SIG-M5 treated with dmso at 0.1 percent for 504 hours (cell line): ENCODE measurements around the gene WDR17.

Source experiments
- DNase-seq: peaks from one replicate; lab custom pipeline; 2025; ENCODE audit not compliant: unreplicated experiment; lab: John Stamatoyannopoulos, UW

The WDR17 gene

DNA sequence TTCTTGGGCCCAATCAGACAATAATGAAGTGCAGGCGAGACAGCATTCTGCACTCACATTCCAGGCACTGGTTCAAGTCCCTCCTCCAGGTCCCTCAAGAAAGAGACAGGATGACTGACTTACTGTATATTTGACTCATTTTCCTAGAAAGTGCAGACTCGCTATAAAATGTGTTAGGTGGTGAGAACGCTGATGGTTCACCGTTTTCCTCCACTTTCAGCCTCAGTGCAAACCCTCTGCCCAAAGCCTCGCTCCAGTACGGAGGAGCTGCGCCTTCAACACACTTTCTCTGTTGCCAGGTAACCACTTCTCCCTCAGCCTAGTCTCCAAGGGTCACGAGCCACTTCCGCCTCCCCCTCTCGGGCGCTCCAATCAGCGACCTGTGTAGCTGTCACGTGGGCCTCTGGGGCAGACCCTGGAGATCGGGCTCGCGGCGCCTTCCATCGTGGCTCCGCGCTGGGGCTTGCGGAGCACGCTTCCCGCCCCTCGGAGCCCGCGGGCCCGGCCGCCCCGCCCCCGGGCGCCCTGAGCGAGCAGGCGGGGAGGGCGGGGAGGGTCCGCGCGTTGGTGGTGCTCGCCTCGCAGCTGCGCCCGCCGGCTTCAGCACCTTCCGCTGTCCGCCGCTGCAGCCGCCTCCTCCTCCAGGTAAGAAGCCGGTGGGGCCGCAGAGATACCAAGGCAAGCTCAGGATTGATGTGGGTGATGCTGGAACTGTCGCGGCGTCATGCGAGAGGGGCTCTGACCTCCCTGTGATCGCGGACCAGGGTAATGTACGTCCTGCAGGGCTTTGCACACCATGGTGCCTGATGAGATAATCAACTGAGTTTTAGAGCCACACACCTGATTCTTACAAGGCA, at the start of gene WDR17:
TSS of gene WDR17 (plus strand) at position 407 of the 857 bp plus-strand sequence. CDS start 45,740 bp downstream, outside the sequence.
- DNase-seq = peak; percentile 90

DNA sequence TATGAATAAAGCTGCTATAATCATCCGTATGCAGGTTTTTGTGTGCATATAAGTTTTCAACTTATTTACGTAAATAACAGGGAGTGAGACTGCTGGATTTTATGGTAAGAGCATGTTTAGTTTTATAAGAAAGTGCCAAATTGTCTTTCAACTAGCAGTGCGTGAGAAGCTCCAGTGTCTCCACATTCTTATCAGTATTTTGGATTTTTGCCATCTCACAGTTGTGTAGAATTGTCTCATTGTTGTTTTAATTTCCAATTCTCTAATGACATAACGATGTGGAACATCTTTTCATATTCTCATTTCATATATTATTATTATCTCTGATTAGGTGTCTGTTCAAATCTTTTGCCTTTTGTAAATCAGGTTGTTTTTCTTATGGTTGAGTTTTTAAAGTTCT, 49.0 kb upstream of the WDR17 start:
- no peak for DNase-seq

DNA sequence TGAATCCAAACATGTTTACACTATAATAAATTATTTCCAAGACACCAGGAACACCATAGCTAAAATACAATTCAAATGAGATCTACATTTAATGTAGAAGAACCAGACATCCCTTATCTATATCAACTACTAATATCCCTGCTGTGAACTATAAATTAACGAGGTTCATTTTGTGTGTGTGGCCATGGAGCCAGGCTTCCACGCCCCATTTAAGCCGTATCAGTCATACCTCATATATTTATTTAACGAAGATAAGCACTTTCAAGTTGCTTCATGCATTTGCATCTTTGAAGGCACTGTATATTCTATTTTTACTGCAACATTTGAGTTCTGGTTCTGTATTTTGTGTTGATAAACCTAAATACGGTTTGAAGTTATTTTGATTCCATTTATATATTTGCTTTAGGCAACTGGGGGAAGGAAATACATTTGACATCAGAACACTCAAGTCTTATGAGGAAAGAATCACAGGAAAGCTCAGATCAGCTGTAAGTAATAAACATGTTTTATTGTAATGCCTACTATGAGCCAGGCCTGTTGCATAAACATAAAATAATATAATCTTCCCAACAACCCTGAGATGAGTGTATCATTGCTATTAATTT, 45.1 kb upstream of the WDR17 start:
- DNase-seq = no peak

DNA sequence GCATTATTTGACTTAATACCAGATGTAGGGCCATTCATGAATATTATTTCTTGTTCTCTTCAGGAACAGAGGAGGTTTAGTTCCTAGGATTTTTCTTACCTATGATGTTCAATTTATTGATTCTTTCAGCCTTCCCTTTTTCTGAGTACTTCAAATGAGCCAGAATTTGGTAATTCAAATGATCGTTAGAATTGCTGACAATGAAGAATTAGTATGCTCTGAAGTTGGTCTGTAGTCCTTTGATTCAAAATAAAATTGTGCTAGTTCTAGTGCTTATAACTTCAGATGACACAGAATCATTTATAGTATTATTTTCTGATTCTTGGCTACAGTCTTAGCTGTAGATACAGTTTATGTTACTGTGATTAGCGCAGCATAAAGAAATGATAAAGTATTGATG, 35.2 kb upstream of the WDR17 start:
- no peak for DNase-seq

DNA sequence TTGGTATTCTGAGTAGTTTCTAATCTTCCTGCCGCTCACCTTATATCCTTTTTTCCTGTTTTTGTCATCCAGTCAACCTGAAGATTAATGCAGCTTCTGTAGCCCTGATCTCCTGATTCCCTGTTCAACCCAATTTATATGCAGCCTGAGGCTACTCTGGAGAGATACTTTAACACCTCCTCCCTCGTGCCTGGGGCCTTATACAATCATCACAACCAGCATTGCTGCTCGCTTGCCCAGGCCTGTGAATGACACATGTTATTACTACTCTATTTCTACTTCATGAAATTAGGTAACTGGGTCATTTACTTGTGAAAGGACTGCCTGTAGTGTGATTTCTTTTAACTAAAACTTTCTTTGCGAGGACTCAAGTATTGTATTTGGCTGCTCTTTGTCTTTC, 33.7 kb upstream of the WDR17 start:
- no peak for DNase-seq

DNA sequence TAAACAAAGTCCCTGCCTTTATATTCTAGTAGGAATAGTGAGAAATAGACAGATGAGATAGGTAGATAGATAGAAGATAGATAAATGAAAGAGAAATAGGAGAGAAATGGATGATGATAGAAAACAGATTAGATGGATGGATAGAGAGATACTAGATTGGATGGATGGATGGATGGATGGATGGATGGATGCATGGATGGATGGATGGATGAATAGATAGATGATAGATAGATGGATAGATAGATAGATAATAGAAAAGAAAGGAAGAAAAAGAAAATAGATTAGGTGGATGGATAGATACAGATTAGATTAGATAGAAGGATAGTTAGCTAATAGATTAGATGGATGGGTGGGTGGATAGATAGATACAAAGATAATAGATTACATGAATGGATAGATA, 33.2 kb upstream of the WDR17 start:
- DNase-seq = no peak

DNA sequence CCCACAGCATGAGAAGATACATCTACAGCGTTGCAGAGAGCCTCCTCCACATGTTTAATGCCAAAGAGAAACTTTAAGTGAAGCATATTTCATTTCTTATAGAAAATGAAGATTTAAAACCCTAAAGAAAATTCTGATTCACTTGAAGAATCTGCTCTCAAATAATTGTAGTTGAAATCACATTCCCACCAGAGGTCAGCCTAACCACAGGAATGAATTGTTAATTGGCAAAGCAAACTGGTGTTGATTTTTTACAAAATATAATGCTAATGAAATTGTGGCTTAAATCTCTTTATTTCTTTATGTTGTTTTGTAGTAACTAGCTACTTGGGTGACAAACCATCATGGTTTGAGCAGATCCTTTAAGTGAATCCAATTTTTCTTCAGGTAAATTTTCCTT, 31.1 kb upstream of the WDR17 start:
- no peak for DNase-seq

DNA sequence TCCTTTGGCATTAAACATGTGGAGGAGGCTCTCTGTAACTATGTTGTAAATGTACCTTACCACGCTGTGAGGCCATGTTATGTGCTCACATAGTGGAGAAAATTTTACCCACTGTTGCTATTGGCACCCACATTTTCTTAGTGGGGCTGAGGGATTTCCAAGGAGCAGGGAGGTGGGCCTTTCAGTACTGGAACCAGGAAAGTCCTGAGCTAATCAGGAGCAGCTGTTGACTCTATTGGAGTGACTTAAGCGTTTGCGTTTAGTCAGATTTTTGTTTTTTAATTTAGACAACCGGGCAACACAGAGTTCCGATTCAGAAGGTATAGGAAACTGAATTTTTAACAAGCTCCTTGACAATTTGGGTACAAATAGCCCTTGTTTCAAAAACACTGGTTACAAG, 30.7 kb upstream of the WDR17 start:
- DNase-seq = no peak

DNA sequence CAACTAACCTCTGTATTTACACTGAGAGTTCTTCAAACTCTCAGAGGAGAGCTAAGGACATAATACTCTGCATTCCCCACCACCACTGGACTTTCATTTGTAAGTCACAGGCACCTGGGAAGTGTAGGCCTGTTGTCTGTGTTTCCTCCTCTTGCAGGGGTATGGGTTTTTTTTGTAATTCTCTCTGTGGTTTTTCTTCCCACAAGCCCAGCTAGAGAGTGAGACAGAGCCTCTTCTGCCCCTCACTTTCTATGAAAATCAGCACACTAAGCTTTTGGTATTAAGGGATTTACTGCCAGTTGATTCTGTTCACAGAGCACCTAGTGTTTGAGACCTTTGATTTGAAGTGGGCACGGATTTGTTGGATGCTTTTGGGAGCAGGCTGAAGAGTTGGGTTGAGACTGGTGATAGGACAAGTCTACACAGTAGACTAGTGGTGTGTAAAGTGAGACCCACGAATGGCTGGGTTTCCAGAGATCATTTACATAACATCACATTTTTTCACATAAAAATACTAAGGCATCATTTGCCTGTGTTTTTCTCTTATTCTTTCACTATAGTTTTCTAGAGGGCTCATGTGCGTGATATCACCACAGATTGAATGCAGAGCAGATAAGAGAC, 28.9 kb upstream of the WDR17 start:
- DNase-seq = no peak

DNA sequence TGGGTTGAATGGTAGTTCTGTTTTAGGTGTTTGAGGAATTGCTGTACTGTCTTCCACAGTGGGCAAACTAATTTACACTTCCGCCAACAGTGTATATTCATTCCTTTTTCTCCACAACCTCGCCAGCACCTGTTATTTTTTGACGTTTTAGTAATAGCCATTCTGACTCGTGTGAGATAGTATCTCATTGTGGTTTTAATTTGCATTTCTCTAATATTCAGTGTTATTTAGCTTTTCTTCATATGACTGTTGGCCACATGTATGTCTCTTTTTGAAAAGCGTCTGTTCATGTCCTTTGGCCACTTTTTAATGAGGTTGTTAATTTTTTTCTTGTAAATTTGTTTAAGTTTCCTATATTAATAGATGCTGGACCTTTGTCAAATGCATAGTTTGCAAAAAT, 26.9 kb upstream of the WDR17 start:
- DNase-seq = no peak

DNA sequence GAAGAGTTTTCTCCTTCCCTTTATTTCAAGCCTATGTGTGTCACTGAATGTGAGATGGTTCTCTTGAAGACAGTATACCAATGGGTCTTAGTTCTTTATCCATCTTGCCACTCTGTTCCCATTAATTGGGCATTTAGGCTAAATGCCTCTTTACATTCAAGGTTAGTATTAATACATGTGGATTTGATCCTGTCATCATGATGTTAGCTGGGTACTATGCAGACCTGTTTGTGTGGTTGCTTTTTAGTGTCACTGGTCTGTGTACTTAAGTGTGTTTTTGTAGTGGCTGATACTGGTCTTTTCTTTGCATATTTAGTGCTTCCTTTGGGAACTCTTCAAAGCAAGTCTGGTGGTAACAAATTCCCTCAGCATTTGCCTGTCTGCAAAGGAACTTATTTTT, 23.4 kb upstream of the WDR17 start:
- DNase-seq = no peak

DNA sequence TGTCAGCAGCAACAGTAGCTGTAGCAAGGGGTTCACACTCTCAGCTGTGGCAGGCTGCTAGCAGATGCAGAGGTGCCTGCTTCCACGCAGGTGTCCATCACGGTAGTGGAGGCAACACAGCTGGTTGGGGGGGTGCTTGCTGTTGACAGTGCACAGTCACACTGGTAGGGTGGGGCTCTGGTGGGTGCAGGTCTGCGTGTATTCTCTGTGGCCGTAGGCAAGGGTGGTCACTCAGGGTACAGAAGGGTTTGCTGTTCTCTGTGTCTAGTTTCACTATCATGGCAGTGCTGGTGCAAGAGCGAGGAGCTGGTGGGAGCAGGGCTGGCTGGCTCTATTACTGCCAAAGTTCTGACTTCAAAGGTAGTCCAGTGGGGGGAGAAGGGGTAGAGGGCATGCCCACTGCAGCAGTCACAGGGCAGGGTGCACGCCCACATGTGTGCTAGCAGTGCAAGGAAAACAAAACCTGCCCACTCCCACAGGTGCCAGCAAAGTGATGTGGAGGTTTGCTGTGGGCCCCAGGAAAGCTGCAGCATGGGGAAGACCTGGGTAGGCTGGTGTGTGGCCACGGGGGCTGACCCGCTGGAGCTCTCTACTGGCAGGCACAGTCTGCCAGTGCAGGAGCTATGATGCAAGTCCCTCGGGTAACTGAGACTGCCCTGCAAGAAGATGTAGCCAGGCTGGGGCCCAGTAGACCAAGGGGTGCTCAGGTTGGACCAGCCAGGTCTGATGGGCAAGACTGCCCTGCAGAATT, 21.6 kb upstream of the WDR17 start:
- no peak for DNase-seq

DNA sequence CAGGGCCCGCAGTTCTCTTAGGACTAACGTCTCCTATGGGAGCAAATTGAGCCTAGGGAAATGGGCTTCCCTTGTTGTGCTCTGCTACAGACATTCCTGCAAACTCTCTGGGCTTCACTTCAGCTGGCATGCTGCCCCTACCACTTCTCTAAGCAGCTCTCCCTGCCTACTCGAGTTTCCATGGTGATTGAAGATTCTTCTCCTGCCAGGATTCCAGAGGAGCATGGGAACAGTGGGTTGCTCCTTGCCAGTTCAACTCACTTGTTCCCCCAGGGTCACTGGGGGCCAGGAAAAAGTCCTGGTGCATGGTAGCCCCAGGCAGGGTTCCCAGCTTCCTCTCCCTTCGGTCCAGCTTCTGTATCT, 21.1 kb upstream of the WDR17 start:
- DNase-seq = no peak

DNA sequence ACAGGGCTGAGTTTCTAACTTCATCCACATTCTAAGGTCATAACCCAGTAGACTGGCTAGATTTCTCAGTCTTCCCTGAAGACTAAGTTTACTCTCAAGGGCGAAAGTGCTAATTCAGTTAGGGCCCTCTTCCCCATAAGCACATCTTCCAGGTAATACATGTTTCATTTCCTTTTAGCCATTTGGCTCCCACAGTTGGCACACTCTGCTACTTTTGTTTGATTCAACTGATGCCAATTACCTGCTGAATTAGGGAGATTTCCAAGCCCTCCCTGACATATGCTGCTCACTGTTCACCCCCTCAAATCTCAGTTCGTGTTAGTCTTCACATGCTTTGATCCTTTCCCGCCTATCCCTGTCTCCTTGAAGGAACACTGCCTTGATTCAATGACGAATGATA, 17.0 kb upstream of the WDR17 start:
- no peak for DNase-seq

DNA sequence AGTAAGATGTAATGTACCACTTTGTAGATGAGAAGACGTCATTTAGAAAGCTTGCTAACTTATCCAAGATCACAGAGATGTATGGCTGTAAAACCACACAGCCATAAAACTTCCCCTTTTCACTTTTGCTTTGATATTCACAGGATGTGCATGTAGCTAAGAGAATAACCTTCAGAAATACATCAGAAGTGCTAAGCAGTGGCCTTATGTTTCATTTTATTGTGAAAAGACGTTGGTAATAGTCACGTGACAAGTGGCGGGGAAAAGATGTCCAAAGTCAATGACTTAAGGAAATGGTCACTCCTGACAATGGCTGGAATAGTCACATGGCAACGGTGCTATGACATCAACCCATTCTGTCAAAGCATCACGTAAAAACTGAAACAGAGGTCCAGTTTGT, 12.9 kb upstream of the WDR17 start:
- peak; percentile 33 for DNase-seq

DNA sequence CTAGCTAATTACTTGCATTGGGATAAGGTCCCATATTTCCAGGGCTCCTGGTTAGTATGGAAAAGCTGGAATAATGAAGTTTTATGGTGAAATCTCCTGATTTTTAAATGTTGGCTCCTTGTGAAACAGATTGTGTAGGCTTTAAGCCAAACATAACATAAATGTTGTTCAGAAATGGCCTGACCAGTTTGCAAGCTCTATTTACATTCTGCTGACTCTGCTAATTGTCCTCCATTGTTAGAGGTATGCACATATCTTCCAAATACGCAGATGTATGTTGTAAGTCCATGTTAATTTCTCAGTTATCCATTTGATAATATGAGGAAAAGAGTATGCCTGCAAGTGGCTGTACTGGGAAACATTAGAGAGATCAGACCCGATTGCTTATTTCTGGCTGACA, 11.9 kb upstream of the WDR17 start:
- no peak for DNase-seq

DNA sequence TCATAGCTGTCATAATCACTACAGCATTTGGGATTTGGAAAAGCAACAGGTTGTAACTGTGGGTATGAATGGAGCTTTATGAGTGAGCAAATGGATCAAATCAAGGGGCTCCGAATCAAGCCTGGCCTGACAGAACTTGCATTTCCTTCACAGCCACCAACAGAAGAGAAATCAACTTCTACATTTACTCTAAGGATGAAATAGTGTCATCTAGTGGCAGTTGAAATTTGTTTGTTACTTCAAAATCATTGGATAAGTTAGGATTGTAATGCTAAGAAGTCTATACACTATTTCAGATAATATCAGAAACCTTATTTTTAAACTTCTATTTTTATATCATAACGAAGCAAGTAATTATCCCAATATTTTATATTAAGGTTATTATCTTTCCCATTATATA, 10.7 kb upstream of the WDR17 start:
- no peak for DNase-seq

DNA sequence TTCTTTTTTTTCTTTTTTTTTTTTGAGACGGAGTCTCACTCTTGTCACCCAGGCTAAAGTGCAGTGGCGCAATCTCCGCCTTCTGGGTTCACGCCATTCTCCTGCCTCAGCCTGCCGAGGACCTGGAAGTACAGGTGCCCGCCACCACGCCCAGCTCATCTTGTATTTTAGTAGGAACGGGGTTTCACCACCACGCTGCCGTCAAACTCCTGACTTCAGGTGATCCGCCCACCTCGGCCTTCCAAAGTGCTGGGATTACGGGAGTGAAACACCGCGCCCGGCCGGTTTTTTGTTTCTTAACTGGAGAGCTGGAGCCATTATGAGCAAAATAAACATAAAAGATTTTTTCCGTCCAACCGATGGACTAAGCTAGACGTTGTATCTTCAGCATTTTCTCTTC, 1.9 kb upstream of the WDR17 start:
- no peak for DNase-seq

DNA sequence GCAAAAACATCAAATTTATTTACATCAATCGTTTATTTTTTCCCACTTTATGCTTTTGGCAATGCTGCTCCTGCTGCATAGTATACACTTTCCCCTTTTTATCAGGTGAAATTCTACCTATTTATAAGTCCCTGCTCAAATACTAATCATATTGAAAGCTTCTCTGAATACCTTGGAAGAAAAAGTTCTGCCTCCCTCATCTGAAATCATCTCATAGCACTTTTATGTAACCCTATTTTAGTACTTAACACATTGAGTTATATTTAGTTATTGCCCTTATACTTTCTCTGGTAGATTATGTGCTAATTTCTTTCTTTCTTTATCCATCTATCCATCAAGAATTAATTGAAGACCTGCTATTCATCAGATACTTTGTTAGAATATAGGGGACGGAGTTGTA, 1.1 kb upstream of the WDR17 start:
- no peak for DNase-seq

DNA sequence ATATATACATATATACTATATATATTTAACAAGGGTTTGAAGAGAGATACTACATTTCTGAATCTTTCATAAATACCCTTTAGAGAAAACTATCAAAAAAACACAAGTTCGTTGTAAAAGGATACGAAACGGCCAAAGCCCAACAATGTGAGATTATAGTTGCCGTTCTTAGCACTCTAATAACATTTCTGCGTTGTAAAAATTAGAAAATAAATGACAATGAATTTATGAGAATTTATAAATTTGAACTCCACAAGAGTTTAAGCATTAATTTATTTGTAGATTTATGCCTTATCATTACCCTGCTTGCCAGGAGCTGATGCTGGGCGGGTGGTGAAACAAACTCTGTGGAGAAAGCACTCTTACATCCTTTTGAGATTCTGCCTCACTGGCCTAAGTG, 1.1 kb downstream of the WDR17 start:
- no peak for DNase-seq

DNA sequence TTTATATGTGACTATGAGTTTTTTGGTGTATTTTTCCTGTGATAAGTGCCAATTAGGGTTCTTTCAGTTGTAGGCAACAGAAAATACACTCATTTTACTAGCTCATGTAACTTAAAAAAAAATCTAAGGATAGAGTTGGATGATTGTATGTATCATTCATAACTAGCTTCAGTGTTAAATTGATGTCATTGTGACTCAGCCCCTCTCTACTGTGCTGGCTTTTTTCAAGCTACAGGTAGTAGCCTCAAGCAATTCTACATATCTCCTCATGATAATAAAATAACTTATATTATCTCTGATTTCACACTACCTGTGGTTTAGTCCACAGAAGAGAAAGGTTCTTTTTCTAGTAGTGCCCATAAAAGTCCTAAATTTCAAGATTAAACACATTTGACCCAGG, 11.9 kb downstream of the WDR17 start:
- DNase-seq = no peak

DNA sequence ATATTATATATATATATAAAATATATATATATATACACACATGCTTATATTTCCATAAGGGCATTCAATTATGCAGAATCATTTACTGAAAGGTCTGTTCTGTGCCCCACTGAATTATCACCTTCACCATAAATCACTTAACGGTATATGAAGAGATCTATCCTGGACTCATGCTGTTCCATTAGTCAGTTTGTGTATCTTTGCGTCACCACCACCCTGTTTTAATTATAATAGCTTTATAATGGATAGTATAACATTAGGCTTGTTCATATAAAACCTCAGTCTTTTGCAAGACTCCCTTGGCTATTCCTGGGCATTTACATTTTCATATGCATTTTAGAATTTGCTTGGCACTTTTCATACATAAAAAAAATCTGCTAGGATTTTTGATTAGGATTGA, 19.1 kb downstream of the WDR17 start:
- no peak for DNase-seq
